ENCODE data around the gene LYAR. TPM values are rescaled to one million over a fixed set of nuclear protein-coding genes. Genes with fewer than 3 reads are reported as not detected.
A peak's percentile ranks its signal among the peaks of the same experiment; 100 is the strongest.

LYAR gene
- total and polyA plus RNA-seq, 8 donors: 9.7 to 23.7 (median 21.5) TPM

DNA sequence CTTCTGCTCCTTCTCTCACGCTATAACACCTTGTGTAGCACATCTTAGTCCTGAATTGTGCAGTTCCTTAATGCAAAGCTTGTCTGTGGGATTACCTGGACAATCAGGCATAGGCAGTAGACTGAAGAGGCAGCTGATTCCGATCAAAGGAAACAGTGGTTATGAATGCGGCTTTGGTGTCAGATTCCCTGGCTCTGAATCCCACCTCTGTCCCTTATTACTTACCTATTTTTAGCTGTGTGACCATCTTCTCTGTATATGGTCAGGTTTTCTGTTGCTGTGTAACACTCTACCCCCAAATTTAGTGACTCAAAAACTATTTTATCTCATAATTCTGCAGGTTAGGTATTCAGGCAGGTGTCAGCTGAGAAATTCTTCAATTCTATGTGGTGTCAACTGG is 3.3 kb upstream of the LYAR start:
- Histone ChIP-seq H3K36me3 (no peaks in the 10 kb centered on the region), H3K27me3 (no peaks in the 10 kb centered on the region), H3K4me3 (no peak overlapping the region), H3K4me1 (peaks cover 12 to 27% of the 10 kb centered on the region in 2 donors), H3K9me3 (no peaks in the 10 kb centered on the region), H3K27ac (no peak overlapping the region)
- DNase-seq: no peak
- TF ChIP-seq, protein P1, sequence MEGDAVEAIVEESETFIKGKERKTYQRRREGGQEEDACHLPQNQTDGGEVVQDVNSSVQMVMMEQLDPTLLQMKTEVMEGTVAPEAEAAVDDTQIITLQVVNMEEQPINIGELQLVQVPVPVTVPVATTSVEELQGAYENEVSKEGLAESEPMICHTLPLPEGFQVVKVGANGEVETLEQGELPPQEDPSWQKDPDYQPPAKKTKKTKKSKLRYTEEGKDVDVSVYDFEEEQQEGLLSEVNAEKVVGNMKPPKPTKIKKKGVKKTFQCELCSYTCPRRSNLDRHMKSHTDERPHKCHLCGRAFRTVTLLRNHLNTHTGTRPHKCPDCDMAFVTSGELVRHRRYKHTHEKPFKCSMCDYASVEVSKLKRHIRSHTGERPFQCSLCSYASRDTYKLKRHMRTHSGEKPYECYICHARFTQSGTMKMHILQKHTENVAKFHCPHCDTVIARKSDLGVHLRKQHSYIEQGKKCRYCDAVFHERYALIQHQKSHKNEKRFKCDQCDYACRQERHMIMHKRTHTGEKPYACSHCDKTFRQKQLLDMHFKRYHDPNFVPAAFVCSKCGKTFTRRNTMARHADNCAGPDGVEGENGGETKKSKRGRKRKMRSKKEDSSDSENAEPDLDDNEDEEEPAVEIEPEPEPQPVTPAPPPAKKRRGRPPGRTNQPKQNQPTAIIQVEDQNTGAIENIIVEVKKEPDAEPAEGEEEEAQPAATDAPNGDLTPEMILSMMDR (IDR thresholded peaks at IDR 0.05): no peak
- ATAC-seq: no peak
- intact Hi-C loops (cut with DNase I): no loop called here

DNA sequence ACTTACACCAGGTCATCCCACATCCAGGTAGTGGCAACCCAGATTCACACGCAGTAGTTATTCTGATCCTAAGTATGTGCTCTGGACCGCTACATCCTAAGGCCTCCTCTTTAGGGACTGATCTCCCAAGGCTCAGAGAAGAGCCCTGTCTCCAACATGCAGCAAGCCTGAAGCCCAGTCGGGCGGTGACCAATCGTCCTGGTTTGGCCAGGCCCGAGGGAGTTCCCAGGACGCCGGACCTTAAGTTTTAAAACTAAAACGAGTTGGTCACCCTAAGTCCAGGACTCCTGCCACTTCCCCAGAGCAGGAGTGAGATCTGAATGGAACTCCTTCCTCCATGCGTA is 385 bp downstream of the LYAR start:
- H3K4me3 ChIP-seq: peak overlapping the region; percentile 99 to 100
- peaks cover 12 to 36% of the 10 kb centered on the region in 2 donors for H3K4me1 ChIP-seq
- H3K27me3 ChIP-seq: no peaks in the 10 kb centered on the region
- intact Hi-C loops (cut with DNase I): no loop called here
- DNase-seq (no peak), ATAC-seq (peak; percentile 13)
- peak overlapping the region; percentile 15 to 81 for H3K27ac ChIP-seq
- peaks cover 0 to 19% of the 10 kb centered on the region in 2 donors for H3K36me3 ChIP-seq
- TF ChIP-seq, protein P1 (IDR thresholded peaks at IDR 0.05): no peak
- no peaks in the 10 kb centered on the region for H3K9me3 ChIP-seq

DNA sequence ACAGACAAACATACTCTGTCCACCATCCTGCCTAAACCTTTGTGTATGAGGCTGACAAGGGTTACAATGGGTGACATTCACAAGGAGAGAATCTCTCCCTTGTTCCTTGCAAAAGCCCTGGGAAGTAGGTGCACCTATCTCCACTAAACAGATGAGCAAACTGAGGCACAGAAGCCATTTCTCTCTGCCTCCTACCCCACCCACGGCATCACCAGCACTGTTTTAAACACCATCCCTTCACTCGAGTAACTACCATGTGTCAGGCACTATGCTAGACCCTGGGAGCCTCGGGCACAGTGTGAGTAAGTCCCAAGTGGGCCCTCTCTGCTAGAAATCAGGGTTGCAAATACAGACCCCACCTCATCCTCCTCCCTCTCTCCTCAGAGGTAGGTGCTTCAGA is 899 bp downstream of the LYAR start:
- peaks cover 12 to 36% of the 10 kb centered on the region in 2 donors for H3K4me1 ChIP-seq
- ATAC-seq (no peak), DNase-seq (no peak)
- H3K4me3 ChIP-seq: peak overlapping the region; percentile 99 to 100
- no peak overlapping the region for H3K27ac ChIP-seq
- TF ChIP-seq, protein P1 (IDR thresholded peaks at IDR 0.05): no peak
- H3K9me3 ChIP-seq: no peaks in the 10 kb centered on the region
- peaks cover 0 to 24% of the 10 kb centered on the region in 2 donors for H3K36me3 ChIP-seq
- no peaks in the 10 kb centered on the region for H3K27me3 ChIP-seq
- intact Hi-C loops (cut with DNase I): no loop called here

DNA sequence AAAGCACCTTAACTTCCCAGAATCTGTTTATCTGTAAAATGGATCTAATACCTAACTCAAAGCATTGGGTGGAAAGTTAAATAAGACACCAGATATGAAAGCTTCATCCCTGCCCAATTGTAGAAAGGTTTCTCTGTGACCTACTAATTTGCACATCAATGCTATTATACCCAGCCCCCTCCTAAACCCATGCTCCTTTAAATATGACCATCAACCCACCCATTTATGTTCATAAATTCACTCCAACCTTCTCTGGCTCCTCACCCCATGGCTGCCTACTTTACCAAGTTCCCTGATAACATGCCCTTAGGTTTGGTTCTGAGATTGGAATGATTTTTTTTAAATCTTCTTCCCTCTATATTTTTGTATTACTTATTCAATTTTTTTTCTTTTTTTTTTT is 1.9 kb downstream of the LYAR start:
- DNase-seq (no peak), ATAC-seq (no peak)
- H3K27ac ChIP-seq: no peak overlapping the region
- no peak overlapping the region for H3K4me3 ChIP-seq
- peaks cover 12 to 36% of the 10 kb centered on the region in 2 donors for H3K4me1 ChIP-seq
- peaks cover 0 to 34% of the 10 kb centered on the region in 2 donors for H3K36me3 ChIP-seq
- H3K9me3 ChIP-seq: no peaks in the 10 kb centered on the region
- no peaks in the 10 kb centered on the region for H3K27me3 ChIP-seq
- intact Hi-C loops (cut with DNase I): no loop called here
- TF ChIP-seq, protein P1 (IDR thresholded peaks at IDR 0.05): no peak

DNA sequence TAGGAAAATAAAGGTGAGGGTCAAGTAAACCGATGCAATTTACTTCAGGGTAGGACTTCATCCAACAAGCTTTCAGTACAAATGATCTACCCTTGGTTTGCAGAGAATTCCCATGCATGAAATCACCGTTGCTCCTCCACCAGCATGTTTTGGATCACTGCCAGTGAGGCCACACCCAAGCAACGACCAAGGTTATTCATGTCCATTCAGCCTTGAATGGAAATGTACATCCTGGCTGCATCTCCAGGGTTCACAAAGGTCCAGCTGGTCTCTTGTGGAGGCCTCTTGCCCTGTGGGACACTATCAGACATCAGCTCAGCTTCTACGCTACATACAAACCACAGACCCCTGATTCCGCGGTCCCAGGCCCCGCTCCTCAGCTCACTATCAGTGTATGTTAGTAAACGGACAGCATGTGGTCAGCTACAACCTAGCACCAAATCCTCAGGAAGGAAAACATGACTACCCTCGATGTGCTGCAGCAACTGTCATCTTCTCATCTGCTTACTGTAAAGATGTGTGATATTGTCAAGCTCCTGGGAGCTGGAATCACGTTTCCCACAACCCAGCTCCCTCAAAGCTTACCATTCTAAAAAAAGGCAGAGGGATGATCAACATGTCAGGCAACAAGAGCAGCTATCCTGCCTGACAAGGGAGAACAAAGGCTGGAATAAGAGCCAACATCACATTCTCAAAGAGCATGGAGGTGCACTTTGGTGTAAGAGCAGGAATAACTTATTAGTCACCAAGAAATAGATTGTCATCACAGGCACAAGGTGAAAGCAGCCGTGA is 4.9 kb downstream of the LYAR start:
- no peaks in the 10 kb centered on the region for H3K27me3 ChIP-seq
- no peak overlapping the region for H3K27ac ChIP-seq
- intact Hi-C loops (cut with DNase I): no loop called here
- TF ChIP-seq, protein P1 (IDR thresholded peaks at IDR 0.05): no peak
- H3K4me1 ChIP-seq: peaks cover 7 to 22% of the 10 kb centered on the region in 2 donors
- no peak overlapping the region for H3K4me3 ChIP-seq
- ATAC-seq (no peak), DNase-seq (no peak)
- no peaks in the 10 kb centered on the region for H3K9me3 ChIP-seq
- H3K36me3 ChIP-seq: peaks cover 0 to 64% of the 10 kb centered on the region in 2 donors

Measured in left lung (tissue), 10 donors.